ENCODE results near the gene RNF152.
"Not testable (repeated sequence)": the region's sequence is repeated elsewhere in the genome, so short reads cannot be mapped to it uniquely, and the experiment has no call there.

RNF152 gene

GRCh38 chr18:61821748-61822147 is 71.1 kb downstream of the RNF152 start:
- DNase-seq (ENCODE audit: low read depth in 2 of 2), result no peak

DNA sequence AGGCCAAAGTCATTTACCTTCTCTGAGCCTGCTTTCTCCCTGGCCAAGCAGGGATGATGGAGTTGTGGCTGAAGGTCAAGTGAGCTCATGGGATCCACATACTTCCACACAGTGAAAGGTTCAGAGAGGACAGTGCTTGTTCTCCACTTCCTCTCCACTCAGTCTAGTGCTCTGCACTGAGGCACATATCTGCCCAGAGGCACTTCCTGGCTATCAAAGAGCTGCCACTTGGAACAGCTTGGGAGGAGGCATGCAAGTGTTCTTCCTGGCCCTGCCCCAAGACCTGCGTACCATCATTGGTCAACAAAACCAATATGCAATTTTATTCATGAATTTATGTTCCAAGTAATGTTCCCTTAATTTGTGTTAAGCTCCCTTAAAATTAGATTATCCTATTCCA is 71.9 kb downstream of the RNF152 start:
- no peak for DNase-seq (ENCODE audit: low read depth in 2 of 2)

DNA sequence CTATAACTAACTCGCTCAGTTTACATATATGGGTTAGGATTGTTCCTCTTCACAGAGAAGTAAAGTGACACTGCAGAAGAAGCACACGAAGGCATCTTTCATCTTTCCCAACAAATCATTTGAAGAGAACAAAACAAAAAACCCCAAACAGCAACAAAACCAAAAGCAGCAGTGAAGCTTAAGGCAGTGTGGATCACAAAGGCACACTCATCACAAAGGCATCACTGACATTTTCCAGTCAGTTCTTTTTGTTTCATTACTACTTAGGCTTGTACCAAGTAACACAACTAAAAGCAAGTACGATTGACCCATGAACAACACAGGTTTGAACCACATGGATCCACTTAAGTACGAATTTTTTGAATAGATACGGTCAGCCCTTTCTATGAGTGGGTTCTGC is 75.7 kb downstream of the RNF152 start:
- no peak for DNase-seq (ENCODE audit: low read depth in 2 of 2)

- DNase-seq (ENCODE audit: low read depth in 2 of 2), result no peak
Observed at GRCh38 chr18:61815885-61816470, 76.8 kb downstream of the RNF152 start.

- DNase-seq (ENCODE audit: low read depth in 2 of 2), result no peak
Observed at GRCh38 chr18:61808286-61808685, 84.5 kb downstream of the RNF152 start.

DNA sequence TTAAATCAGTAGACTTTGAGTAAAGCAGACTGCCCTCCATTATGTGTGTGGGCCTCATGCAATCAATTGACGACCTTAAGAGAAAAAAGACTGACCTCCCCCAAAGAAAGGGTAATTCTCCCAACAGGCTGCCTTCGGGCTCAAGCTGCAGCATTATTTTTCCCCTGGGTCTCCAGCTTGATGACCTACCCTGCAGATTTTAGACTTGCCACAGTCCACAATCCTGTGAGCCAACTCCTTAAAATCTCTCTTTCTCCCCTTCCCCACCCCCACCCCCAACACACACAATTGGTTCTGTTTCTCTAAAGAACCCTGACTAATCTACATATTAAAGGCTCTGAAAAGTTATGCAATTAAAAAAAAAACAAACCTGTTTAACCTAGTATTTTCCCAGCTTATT is 89.4 kb downstream of the RNF152 start:
- no peak for DNase-seq (ENCODE audit: low read depth in 2 of 2)

DNA sequence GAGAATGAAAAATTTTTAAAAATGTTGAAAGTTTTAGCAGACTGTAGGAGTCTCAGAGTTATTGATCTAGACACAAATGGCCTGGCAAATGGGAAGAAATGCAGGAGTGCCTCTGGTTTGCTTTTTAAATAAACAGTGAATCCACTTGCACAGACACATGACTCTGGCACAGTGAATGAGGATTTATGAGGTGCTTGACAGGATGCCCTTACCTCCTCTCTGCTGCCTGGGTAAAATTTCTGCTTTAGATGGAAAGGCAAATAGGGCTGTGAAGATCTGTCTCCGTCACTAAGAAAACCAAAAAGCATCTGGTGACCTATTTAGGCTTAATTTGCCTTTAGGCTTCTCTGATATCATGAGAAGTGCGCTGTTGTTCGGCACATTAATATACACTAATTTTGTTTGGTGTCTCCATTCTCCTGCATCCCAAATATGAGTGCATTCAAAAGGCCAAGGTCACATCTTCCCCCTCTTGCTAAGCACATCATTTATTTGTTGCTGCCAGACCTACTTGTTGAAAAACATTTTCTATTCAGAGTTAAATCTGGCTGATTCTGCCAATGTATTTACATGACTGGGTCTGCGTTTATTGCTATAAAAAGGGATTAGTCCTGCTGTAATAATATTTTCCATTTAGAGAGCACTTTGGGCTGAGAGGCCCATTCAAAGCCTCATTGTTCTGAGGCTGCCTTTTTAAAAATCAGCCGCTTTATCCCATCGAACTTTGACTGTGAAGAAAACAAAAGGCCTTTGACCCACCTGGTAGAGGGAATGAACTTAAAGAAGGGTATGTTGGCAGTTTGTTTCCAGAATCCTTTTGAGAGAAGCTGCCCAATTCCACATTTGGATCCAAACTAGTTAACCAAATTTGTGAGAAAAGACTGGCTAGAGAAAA is 94.9 kb downstream of the RNF152 start:
- no peak for DNase-seq (ENCODE audit: low read depth in 2 of 2)

DNA sequence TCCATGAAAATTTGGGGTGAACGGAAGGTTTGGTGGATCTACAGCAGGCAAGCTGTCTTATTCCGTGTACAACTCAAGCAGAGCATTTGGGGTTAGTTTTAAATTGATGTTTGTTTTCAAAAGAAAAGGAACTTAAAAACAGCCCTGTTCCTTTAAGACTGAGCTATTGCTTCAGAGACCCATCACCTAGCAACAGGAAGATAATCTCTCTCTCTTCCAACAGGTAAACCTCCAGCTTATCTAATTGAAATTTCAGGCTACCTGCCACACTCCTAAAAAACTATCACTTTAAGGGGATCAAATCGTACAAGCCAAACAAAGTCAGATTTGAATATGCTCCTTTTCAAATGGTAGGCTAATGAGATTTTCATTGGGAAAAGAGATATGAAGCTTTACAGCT is 101.8 kb downstream of the RNF152 start:
- DNase-seq (ENCODE audit: low read depth in 2 of 2), result no peak

- DNase-seq (ENCODE audit: low read depth in 2 of 2), result not testable (repeated sequence)
Observed at GRCh38 chr18:61787011-61787670, 105.7 kb downstream of the RNF152 start.

DNA sequence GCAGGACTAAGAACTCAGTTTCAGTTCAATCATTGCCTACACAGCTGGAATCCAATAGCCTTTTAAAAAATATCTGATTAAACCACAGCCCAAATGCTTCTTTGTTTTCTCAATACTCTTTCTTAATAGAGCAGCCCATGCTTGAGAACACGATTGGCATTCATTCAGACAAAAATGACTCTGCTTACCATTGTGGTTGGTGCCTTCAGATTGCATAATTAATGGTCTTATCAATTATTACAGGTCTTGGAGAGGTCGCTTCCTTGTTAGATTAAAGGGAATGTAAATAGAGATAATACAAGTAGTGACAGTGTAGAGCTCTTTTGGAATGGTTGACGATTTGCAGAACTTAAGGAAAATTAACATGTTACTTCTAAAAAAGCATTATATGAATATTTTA is 107.2 kb downstream of the RNF152 start:
- no peak for DNase-seq (ENCODE audit: low read depth in 2 of 2)

- DNase-seq (ENCODE audit: low read depth in 2 of 2), result no peak
Observed at GRCh38 chr18:61784834-61785233, 108.0 kb downstream of the RNF152 start.

GRCh38 chr18:61782545-61782944 is 110.3 kb downstream of the RNF152 start:
- DNase-seq (ENCODE audit: low read depth in 2 of 2), result no peak

GRCh38 chr18:61776201-61776600 is 116.6 kb downstream of the RNF152 start:
- DNase-seq (ENCODE audit: low read depth in 2 of 2), result not testable (repeated sequence)

DNA sequence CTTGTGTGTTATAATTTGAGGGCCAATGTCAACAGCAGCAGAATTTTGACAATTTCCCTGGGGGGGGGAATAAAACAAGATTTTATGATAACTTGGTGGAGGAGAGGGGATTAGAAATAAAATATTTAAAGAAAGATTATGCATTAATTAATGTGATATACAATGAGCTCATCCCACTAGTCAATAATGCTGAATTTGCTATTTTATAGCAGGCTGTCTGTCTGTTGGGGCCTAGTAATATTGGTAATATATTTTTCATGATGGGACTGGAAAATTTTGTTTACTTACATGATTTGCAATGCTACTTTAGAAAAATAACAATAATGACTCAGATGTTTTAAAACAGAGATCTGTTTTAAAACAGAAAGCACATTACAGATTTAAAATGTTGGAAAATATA is 118.0 kb downstream of the RNF152 start:
- no peak for DNase-seq (ENCODE audit: low read depth in 2 of 2)

GRCh38 chr18:61772293-61772848 is 120.4 kb downstream of the RNF152 start:
- DNase-seq (ENCODE audit: low read depth in 2 of 2), result no peak

DNA sequence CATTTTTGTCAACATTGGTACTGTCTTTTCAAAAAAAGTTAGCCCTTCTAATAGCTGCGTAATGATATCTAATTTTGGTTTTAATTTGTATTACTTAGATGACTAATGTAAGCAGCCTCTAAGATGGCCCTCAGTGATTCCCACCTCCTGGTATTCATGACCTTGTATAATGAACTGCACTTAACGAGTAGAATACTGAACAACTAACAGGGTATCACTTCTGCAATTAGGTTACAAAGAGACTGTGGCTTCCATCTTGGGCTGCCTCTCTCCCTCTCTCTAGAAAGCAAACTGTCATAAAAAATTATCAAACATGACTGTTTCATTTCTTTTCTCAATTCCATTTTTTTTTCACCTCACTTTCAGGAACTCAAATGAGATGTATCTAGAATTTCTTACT is 120.9 kb downstream of the RNF152 start:
- DNase-seq (ENCODE audit: low read depth in 2 of 2), result no peak

GRCh38 chr18:61770279-61770678 is 122.5 kb downstream of the RNF152 start:
- no peak for DNase-seq (ENCODE audit: low read depth in 2 of 2)

DNA sequence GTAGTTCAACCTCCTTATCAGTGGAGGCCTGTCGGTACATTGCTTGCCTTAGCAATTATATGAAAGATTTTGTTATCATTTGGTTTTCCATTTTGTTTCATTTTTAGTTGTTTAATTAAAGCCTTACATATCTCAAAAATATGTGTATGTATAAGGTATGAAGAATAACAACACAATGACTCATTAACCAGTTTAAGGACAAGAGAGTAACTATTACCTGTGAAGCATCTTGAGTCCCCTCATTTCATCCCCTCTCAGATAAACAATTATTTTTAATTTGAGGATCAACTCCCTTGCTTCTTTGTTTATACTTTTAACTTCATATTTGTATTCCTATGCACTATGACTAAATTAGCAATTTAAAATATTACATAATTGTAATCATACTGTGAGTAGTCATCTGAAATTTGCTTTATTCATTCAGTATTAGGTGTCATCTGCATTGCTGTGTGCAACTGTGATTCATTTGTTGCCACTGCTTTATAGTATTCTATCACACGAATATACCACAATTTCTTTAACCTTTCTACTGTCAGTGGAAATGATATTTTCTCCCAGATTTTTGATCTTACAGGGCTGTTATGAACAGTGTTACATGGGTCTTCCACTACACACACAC is 126.4 kb downstream of the RNF152 start:
- no peak for DNase-seq (ENCODE audit: low read depth in 2 of 2)

DNA sequence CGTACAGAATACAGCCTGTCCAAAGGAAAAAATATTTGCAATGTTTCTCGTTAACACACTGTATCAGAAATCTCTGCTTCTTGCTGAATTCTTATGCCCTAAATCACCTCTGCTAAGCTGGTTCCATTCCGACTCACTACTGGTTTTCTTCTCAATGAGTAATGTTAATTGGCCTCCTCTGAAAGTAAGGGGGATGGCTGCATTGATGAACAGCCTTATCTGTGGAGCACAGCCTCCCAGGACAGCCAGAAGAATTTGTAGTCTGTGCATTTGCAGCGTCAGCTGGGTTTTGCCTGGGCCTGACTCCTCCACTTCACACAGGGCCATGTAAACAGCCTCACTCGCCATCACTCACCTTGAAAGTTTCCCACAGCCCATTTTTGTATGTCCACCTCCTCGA is 127.7 kb downstream of the RNF152 start:
- DNase-seq (ENCODE audit: low read depth in 2 of 2), result no peak

DNA sequence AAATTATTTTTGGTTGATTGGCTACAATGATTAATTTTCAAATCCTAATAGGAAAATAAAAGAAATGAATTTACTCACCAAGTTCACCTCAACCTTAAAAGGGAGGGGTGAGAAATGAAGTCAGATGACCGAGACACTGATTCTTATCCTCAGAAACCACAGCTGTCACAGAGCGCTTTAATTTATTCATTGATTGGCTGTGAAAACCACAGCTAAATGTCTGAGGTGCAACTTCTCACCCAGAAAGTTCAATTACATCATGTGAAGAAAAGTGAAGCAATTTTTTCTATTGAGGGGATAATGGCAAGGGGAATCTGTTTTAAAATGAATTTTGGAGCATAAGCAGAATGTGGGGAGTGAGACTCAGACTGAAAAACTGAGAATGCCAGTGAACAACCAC is 128.4 kb downstream of the RNF152 start:
- DNase-seq (ENCODE audit: low read depth in 2 of 2), result no peak

GRCh38 chr18:61761875-61762274 is 130.9 kb downstream of the RNF152 start:
- DNase-seq (ENCODE audit: low read depth in 2 of 2), result no peak
